HFFc6 (cell line): Measurements from ENCODE around the gene SRSF9. TPM values are rescaled to one million over a fixed set of nuclear protein-coding genes. Genes with fewer than 3 reads are reported as not detected.
"Not testable (repeated sequence)": the region's sequence is repeated elsewhere in the genome, so short reads cannot be mapped to it uniquely, and the experiment has no call there.

ENCODE experiments used
- DNase-seq: peaks from one replicate; pipeline ENCODE4 v3.0.0-alpha.2; 2018
- H3K27ac Mint-ChIP-seq: 2 replicates; pipeline ENCODE4 v1.8.0; 2020; ENCODE audit warnings: mild to moderate bottlenecking, mixed read lengths
- H3K27me3 Mint-ChIP-seq: 2 replicates; pipeline ENCODE4 v1.8.0; 2021; ENCODE audit warnings: mild to moderate bottlenecking, moderate library complexity, mixed read lengths; ENCODE audit not compliant: insufficient read depth
- H3K36me3 Mint-ChIP-seq: 2 replicates; pipeline ENCODE4 v1.8.0; 2021; ENCODE audit warnings: low read depth, mixed read lengths
- H3K4me1 Mint-ChIP-seq: 2 replicates; pipeline ENCODE4 v1.8.0; 2020; ENCODE audit warnings: low read depth, mixed read lengths
- H3K4me3 Mint-ChIP-seq: 2 replicates; pipeline ENCODE4 v1.8.0; 2020; ENCODE audit warnings: mild to moderate bottlenecking, moderate library complexity, mixed read lengths
- H3K9me3 Mint-ChIP-seq: 2 replicates; pipeline ENCODE4 v1.8.0; 2020; ENCODE audit warnings: mild to moderate bottlenecking, mixed read lengths
- CTCF ChIP-seq: fragments of 200-600 bp; sonication (generic); IDR thresholded peaks from 2 replicates; pipeline ENCODE4 v1.5.0; 2021; ENCODE audit warnings: antibody characterized with exemption, mild to moderate bottlenecking
- total RNA-seq, 6 experiments: library from RNA; stranded (reverse); fragmentation: NEBNext Ultra II Directional; extraction: Animal tissue kit (Norgen Biotek cat#: 25700); gene quantifications; 2 replicates in 1 of 6; 3 replicates in 5 of 6; pipeline ENCODE4 v1.2.3, GENCODE V29; 2021

Gene SRSF9
- total RNA-seq, 6 experiments from 2014 or later, result 232 to 247 (median 238) TPM

GRCh38 chr12:120495186-120495730 lies 25.7 kb upstream of the SRSF9 start:
- no peaks in the 10 kb centered on the region for H3K9me3 Mint-ChIP-seq
- peaks cover 30% of the 10 kb centered on the region for H3K4me1 Mint-ChIP-seq
- H3K36me3 Mint-ChIP-seq, result peaks cover 36% of the 10 kb centered on the region
- H3K4me3 Mint-ChIP-seq, result peak overlapping the region; percentile 89
- no peak for TF ChIP-seq CTCF
- no peaks in the 10 kb centered on the region; the same call in 1 of the 2 replicates for H3K27me3 Mint-ChIP-seq
- H3K27ac Mint-ChIP-seq, result peak overlapping the region; percentile 72
- DNase-seq, result no peak

GRCh38 chr12:120490833-120491512 lies 21.4 kb upstream of the SRSF9 start:
- no peak overlapping the region for H3K27ac Mint-ChIP-seq
- no peaks in the 10 kb centered on the region; the same call in 1 of the 2 replicates for H3K27me3 Mint-ChIP-seq
- DNase-seq, result no peak
- peaks cover 17% of the 10 kb centered on the region for H3K36me3 Mint-ChIP-seq
- no peak for TF ChIP-seq CTCF
- no peaks in the 10 kb centered on the region for H3K9me3 Mint-ChIP-seq
- H3K4me3 Mint-ChIP-seq, result no peak overlapping the region
- peaks cover 23% of the 10 kb centered on the region for H3K4me1 Mint-ChIP-seq

DNA sequence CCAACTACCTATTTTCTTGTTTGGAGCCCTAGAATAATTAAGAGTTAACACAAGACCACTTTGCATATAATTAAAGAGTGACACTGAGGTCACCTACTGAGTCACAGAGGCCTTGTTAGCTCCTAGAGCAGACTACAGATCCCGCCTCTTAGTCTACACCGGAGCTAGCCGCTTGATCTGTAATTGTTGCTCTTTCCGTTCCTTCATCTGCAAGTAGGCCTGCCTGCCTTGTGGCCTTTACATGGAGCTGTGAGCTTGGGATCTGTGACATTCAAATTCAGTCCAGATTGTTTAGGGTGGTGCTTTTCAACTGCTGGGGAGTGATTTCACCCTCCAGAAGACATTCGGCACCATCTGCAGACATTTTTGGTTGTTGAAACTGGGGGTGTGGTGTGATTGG lies 20.8 kb upstream of the SRSF9 start:
- H3K36me3 Mint-ChIP-seq, result peaks cover 17% of the 10 kb centered on the region
- peaks cover 23% of the 10 kb centered on the region for H3K4me1 Mint-ChIP-seq
- no peaks in the 10 kb centered on the region; the same call in 1 of the 2 replicates for H3K27me3 Mint-ChIP-seq
- TF ChIP-seq CTCF, result no peak
- no peak overlapping the region for H3K27ac Mint-ChIP-seq
- no peak for DNase-seq
- no peaks in the 10 kb centered on the region for H3K9me3 Mint-ChIP-seq
- no peak overlapping the region for H3K4me3 Mint-ChIP-seq

DNA sequence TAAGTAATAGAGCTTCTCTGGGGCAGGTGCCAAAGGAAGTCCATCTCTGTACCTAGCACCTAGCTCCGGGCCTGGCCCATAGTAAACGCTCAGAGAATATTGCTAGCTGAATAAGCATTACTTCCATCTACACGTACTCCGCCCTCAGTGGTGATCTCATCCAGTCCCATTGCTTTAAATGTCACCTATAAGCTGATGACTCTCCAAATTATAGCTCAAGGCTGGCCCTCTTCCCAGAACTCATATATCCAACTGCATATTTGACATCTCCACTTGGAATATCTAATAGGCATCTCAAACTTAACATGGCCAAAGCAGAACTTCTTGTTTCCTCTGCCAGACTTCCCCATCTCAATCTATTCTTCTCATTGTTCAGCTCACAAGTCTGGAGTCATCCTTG lies 19.5 kb upstream of the SRSF9 start:
- peak; percentile 6 for DNase-seq
- H3K27ac Mint-ChIP-seq, result no peak overlapping the region
- peaks cover 14% of the 10 kb centered on the region for H3K4me1 Mint-ChIP-seq
- no peak for TF ChIP-seq CTCF
- H3K4me3 Mint-ChIP-seq, result no peak overlapping the region
- peaks cover 17% of the 10 kb centered on the region for H3K36me3 Mint-ChIP-seq
- no peaks in the 10 kb centered on the region for H3K9me3 Mint-ChIP-seq
- no peaks in the 10 kb centered on the region for H3K27me3 Mint-ChIP-seq

DNA sequence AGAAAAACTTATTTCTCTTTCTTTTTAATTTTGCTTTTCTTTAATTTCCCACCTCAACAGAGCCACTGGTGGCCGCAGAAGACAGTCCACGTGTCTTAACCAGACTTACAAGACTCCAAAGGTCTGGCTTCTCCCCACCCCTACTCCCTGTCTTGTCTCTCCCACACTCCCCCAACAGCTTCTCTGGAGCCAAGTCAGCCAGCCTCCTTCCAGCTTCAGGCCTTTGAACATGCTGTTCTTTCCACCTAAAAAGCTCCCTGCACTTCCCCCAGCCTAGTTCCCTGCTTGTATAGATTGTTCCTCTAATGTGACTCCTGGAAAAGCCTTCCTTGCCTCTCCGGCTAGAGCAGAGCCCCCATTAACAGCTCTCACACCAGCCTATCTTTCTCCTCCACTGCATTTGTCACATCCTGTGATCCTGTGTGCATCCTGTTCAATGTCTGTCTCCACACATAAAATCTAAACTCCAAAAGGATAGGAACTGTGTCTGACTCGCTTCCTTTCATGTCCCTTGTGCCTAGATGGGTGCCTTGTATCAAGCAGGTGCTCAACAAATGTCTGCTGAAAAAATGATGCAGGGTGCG lies 18.6 kb upstream of the SRSF9 start:
- H3K9me3 Mint-ChIP-seq, result no peaks in the 10 kb centered on the region
- DNase-seq, result no peak
- H3K4me3 Mint-ChIP-seq, result no peak overlapping the region
- TF ChIP-seq CTCF, result no peak
- H3K36me3 Mint-ChIP-seq, result peaks cover 17% of the 10 kb centered on the region
- H3K27me3 Mint-ChIP-seq, result no peaks in the 10 kb centered on the region
- H3K27ac Mint-ChIP-seq, result no peak overlapping the region
- H3K4me1 Mint-ChIP-seq, result peaks cover 14% of the 10 kb centered on the region

- not testable (repeated sequence) for H3K27me3 Mint-ChIP-seq, DNase-seq, H3K4me3 Mint-ChIP-seq, H3K27ac Mint-ChIP-seq, H3K9me3 Mint-ChIP-seq
- H3K36me3 Mint-ChIP-seq, result peaks cover 17% of the 10 kb centered on the region
- H3K4me1 Mint-ChIP-seq, result peaks cover 14% of the 10 kb centered on the region
These were observed 18.0 kb upstream of the SRSF9 start for GRCh38 chr12:120487552-120487951.
